Stimulated activated CD8-positive, alpha-beta memory T cell treated with anti-CD3 and anti-CD28 coated beads, Interleukin-15, amount 100 ng/mL, for 1 hour (primary cell): Measurements from ENCODE around the gene WDR86.

Experiments
- DNase-seq: peaks from one replicate; pipeline ENCODE4 v3.0.0-alpha.2; 2020; ENCODE audit warnings: low read depth

The WDR86 gene

GRCh38 chr7:151379534-151380198 is 30.2 kb downstream of the WDR86 start:
- no peak for DNase-seq

DNA sequence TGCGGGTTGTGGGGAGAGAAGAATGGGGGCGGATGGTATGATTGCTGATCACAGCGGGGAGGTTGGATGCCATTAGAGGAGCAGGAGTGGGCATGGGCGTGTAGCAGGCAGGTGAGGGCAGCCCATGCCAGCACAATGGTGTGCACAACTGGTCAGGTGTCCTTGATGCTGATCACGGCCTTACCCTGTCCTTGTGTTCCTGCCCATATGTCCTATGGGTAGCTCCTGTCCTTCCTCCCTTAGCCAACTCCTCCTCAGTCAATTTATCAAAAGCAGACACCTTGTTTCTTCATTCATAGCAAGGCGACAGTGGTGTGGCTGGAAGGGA is 30.7 kb downstream of the WDR86 start:
- DNase-seq: no peak

DNA sequence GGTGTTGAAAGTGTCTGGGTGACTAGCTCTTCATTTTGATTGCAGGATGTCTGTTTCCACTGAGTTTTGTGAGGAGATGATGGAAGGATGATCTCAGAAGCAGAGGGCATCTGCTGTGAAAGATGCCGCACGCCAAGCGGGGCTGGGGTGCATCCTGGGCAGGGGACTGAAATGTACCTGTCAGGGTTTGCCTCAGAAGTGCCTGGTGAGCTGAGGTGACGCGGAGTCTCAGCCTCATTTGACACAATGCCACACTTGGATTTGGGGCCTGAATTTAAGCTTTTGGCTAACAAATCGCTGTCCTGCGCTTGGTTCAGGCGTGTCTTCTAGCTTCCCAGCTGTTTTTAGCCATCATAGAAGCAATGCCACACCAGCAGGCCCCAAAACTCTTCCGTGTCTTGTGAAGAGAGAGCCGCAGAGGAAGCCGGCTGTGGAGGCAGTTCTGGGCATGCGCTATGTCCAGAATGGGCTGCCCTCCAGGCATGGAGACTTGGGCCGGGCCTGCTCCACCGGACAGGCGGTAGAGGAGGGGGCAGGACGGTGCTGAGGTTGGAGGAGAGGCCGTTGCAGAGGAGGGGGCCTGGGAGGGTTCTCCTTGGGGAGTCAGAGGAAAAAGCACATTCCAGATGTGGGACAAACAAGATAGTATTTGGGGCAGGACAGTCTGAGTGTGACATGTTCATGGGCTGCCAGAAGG is 31.2 kb downstream of the WDR86 start:
- DNase-seq: no peak

GRCh38 chr7:151378011-151378410 is 31.8 kb downstream of the WDR86 start:
- no peak for DNase-seq

- DNase-seq: no peak
Observed at GRCh38 chr7:151377406-151377805, 32.4 kb downstream of the WDR86 start.

DNA sequence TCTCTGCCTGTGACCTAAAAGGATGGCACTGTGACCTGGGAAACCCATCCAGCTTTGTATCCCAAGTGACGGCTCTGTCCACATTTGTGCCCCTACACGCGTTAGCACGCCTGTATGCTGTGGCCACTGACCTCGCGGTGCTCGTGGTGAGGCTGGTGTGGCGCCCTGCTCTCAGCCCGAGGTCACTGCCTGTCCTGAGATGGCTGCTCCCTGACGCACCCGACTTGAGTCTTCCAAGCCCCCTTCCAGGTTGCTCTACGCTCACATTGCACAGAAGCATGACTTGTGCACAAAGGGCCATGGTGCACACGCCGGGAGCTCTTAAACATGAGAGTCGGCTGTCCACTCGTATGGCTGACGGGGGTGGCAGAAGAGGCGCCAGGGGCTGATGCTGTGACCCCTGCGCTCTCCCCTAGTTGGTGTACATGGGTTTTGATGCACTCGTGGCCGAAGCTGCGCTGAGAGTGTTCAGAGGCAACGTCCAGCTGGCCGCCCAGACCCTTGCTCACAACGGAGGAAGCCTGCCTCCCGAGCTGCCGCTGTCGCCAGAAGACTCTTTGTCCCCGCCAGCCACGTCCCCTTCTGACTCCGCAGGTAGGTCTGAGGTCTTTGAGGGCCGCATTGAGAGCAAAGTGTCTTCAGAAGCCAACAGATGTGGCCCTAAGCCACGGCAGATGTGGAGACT is 33.5 kb downstream of the WDR86 start:
- DNase-seq: no peak

GRCh38 chr7:151375530-151376217 is 34.2 kb downstream of the WDR86 start:
- DNase-seq: no peak

DNA sequence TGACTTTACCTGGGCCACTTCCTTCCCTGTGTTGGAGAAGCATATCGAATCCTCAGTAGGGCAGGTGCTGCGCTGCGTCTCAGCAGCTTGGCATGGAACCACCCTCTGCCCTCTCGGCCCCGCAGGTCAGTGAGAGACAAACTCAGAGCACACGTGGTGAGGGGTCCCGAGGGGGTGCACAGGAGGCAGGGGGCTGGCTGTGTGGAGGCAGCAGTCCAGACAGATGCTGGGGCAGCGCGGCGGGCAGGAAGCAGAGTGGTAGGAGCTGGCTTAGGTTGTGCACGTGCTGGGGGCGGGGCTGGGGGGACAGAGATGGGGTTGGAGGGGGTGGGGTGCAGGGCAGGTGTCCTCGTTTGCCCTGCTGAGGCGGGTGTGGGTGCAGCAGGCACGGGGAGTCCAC is 35.1 kb downstream of the WDR86 start:
- no peak for DNase-seq

DNA sequence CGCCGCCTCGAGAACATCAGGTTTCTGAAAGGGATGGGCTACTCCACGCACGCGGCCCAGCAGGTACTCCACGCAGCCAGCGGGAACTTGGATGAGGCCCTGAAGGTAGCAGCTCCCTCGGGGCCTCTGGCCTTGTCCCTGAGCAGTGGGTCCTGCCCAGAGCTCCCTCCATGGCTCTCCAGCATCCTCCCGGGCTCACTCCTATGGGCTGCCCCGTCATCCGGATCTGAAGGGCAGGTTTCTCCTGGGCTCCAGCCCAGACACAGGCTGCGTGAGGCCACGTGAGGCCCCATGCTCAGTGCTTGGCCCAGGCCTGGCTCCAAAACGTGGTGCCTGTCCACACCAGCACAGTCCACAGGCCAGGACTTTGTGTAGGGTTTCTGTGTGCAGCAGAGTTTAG is 35.7 kb downstream of the WDR86 start:
- DNase-seq: no peak

- DNase-seq: no peak
Observed at GRCh38 chr7:151373599-151373998, 36.2 kb downstream of the WDR86 start.

GRCh38 chr7:151372612-151373265 is 37.1 kb downstream of the WDR86 start:
- DNase-seq: no peak

DNA sequence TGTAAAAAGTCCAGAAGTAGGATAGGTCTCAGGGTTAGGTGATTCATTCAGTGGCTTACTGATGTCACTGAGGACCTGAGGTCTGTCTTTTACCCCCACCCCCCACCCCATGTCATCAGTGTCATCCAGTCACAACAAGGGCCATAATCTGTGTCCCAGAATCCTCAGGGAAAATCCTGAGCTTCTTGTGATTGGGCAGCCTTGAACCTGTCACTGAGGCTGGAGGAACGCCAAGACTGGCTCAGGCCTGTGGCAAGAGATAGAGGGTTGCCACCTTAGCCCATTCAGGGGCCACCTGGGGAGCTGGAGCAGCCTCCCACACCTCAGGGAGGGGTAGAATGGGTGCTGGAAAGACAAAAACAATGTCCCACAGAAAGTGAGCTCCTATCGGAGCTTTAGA is 38.6 kb downstream of the WDR86 start:
- no peak for DNase-seq

DNA sequence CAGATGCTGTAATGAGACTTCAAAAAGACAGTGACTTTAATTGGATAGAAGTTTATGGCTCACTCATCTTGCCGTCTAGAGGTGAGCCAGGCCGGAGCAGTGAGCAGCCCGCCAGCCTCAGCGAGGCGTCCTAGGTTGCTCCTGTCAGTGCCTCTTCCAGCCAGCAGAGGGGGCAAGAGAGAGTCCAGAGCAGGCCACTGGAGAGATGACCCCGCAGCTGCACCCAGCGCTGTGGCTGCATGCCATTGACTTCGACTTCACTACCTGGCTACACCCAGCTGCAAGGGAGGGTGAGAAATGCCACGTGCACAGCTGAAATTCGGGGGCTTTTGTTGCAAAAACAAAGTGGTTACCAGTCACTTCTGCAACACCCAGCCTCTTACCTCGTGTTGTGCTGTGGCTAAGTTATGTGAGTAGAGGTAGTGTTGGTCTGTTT is 41.7 kb downstream of the WDR86 start:
- DNase-seq: peak; percentile 47

GRCh38 chr7:151367284-151367683 is 42.6 kb downstream of the WDR86 start:
- no peak for DNase-seq

DNA sequence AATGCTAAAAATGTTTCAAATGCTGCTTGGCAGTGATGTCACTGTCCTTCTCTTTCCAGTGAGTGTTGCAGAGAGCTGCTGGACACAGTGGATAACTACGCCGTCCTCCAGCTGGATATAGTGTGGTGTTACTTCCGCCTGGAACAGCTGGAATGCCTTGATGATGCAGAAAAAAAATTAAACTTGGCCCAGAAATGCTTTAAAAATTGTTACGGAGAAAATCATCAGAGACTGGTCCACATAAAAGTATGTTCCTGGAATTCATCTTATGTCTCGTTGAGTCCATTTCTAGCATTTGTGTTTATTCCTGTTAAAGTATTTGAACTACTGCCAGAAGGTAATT is 43.0 kb downstream of the WDR86 start:
- DNase-seq: no peak

DNA sequence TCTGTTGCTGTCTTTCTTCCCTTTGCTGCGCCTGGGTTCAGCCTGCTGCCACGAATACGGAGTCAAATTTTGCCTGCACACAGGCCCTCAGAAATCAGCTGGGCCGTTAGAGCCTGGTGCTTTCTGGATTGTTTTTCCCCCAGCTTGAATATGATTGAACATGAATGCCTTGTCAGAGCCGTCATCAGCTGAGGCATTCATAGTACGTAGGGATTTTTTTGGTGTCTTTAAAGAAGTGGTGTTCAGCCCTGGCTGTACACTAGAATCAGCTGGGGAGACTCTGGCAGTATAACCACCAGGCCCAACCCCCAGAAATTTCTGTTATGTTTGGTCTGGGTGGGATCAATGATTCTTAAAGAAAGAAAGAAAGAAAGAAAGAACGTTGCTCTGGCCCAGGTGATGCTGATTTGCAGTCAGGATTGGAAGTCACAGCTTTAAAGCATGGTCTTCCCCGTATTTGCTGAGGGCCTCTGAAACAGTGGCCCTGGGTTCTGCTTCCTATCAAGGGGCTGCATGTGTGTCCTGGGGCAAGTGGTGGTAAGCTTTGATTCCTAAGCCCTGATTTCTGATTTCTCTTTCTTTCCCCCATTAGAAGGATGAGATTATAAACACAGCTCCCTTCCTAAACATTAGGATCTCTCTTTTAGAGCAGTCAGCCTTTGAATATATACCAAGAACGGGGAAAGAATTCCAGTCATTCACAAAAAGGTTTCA is 43.5 kb downstream of the WDR86 start:
- DNase-seq: no peak

GRCh38 chr7:151363182-151363581 is 46.7 kb downstream of the WDR86 start:
- no peak for DNase-seq

GRCh38 chr7:151361193-151361959 is 48.5 kb downstream of the WDR86 start:
- no peak for DNase-seq

- no peak for DNase-seq
Observed at GRCh38 chr7:151352512-151352911, 57.3 kb downstream of the WDR86 start.

DNA sequence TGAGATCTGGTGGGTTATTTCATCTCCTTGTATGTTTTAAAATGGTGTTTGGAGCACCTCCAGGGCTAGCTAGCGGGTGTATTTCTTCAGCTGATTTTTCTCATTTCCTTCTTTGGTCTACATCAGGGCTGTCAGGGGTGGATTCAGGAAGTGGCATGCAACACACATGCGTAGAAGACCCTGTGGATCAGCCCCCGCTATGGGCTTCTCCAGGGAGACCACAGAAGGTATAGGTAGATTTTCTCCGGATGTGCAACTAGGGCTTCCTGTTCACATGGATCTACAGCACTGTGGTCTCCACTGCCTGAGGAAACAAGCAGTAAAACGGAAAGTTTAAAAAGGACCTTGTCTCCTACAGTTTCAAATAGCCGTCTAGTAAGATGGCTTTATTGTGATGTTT is 57.9 kb downstream of the WDR86 start:
- DNase-seq: peak; percentile 22

DNA sequence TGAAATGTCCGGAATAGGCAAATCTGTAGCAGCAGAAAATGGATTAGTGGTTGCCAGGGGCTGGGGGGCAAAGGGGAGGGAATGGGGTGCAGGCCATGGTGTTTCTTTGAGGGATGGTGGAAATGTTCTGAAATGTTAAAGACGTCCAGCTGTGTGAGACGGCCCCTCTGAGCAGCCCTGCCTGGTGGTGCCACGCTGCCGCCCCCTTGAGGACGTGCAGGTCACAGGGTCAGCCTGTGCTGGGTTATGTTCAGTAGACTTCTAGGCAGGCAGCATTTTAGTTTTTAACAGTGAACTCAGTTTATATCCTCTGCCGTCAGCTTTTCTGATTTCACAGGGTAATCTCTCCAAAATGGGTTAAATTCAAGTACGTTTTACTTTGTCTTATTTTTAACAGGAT is 58.8 kb downstream of the WDR86 start:
- DNase-seq: no peak
